Stimulated activated CD8-positive, alpha-beta memory T cell treated with anti-CD3 and anti-CD28 coated beads, Interleukin-4, amount 100 ng/mL, for 4 hours (primary cell): Measurements from ENCODE around the gene RRAD.

Source experiments
- DNase-seq, 2 donors: peaks; one replicate each; pipeline ENCODE4 v3.0.0-alpha.2; 2020; ENCODE audit warnings: low read depth in 2 of 2, low spot score in 1 of 2

Gene RRAD

GRCh38 chr16:66934138-66934838 is 9.0 kb upstream of the RRAD start, which contains the start of gene CIAO2B:
Gene CIAO2B (minus strand): TSS chr16:66934402. CDS start chr16:66934364, 38 bp downstream.
- DNase-seq, result peak; percentile 75 to 80

- peak; percentile 15 to 25 for DNase-seq
Measured at GRCh38 chr16:66933776-66934137, 8.4 kb upstream of the RRAD start.

GRCh38 chr16:66932076-66932475 is 6.7 kb upstream of the RRAD start:
- DNase-seq, result no peak

GRCh38 chr16:66931665-66932064 is 6.3 kb upstream of the RRAD start:
- no peak for DNase-seq

GRCh38 chr16:66930189-66930588 is 4.9 kb upstream of the RRAD start:
- no peak for DNase-seq

GRCh38 chr16:66928702-66929388 is 3.5 kb upstream of the RRAD start:
- DNase-seq, result no peak

GRCh38 chr16:66927918-66928649 is 2.7 kb upstream of the RRAD start:
- DNase-seq, result no peak

- no peak for DNase-seq
Measured at GRCh38 chr16:66926961-66927436, 1.7 kb upstream of the RRAD start.

- DNase-seq, result no peak
Measured at GRCh38 chr16:66926171-66926947, 1.0 kb upstream of the RRAD start.

- no peak for DNase-seq
Measured at GRCh38 chr16:66924527-66925321, 611 bp downstream of the RRAD start.

- no peak for DNase-seq
Measured at GRCh38 chr16:66923866-66924265, 1.5 kb downstream of the RRAD start.

GRCh38 chr16:66923247-66923731 is 2.0 kb downstream of the RRAD start:
- DNase-seq, result no peak

- DNase-seq, result no peak
Measured at GRCh38 chr16:66921729-66922450, 3.4 kb downstream of the RRAD start.

GRCh38 chr16:66920924-66921680 is 4.2 kb downstream of the RRAD start:
- no peak for DNase-seq

- DNase-seq, result no peak
Measured at GRCh38 chr16:66920299-66920590, 5.1 kb downstream of the RRAD start.

GRCh38 chr16:66919569-66920298 is 5.6 kb downstream of the RRAD start:
- no peak for DNase-seq

- no peak for DNase-seq
Measured at GRCh38 chr16:66918803-66919568, 6.3 kb downstream of the RRAD start, which contains the start of gene CDH16. Gene CDH16 (minus strand): TSS chr16:66918885. CDS start chr16:66918065, 820 bp downstream.
